Mesendoderm (in vitro differentiated cells): ENCODE measurements around the gene HJV.

Experiments used
- DNase-seq: peaks from one replicate; pipeline ENCODE4 v3.0.0; 2013
- H2AK5ac ChIP-seq: 2 replicates; pipeline ENCODE4 v1.6.1; 2013; ENCODE audit warnings: low read length, inconsistent platforms
- H2BK120ac ChIP-seq: 2 replicates; pipeline ENCODE4 v1.6.1; 2013; ENCODE audit warnings: low read depth, mild to moderate bottlenecking, low read length, moderate library complexity, mixed read lengths
- H2BK15ac ChIP-seq: replicated peaks from 2 replicates; pipeline ENCODE4 v1.6.1; 2013; ENCODE audit warnings: low read depth, mild to moderate bottlenecking, moderate library complexity
- H2BK5ac ChIP-seq: 2 replicates; pipeline ENCODE4 v1.6.1; 2013; ENCODE audit warnings: low read length, inconsistent platforms
- H3K18ac ChIP-seq: 2 replicates; pipeline ENCODE4 v1.6.1; 2013; ENCODE audit warnings: mild to moderate bottlenecking, low read length, mixed read lengths
- H3K23ac ChIP-seq: one replicate; pipeline ENCODE4 v1.6.1; 2013; ENCODE audit warnings: low read length
- H3K27ac ChIP-seq: 2 replicates; pipeline ENCODE4 v1.5.1; 2013; ENCODE audit warnings: low read depth, mild to moderate bottlenecking, inconsistent platforms, low read length, moderate library complexity
- H3K27me3 ChIP-seq: 2 replicates; pipeline ENCODE4 v1.6.1; 2013; ENCODE audit warnings: low read length, control low read depth, mild to moderate bottlenecking, inconsistent platforms; ENCODE audit not compliant: insufficient read depth, poor library complexity
- H3K36me3 ChIP-seq: 2 replicates; pipeline ENCODE4 v1.6.1; 2013; ENCODE audit warnings: low read length, inconsistent platforms; ENCODE audit not compliant: control insufficient read depth, insufficient read depth
- H3K4ac ChIP-seq: one replicate; pipeline ENCODE4 v1.6.1; 2013; ENCODE audit warnings: low read depth, mild to moderate bottlenecking, low read length, moderate library complexity
- H3K4me1 ChIP-seq: 2 replicates; pipeline ENCODE4 v1.6.1; 2013; ENCODE audit warnings: low read depth, low read length, inconsistent platforms; ENCODE audit not compliant: control insufficient read depth
- H3K4me2 ChIP-seq: 2 replicates; pipeline ENCODE4 v1.6.1; 2013; ENCODE audit warnings: low read length
- H3K4me3 ChIP-seq: 2 replicates; pipeline ENCODE4 v1.5.1; 2013; ENCODE audit warnings: mild to moderate bottlenecking, low read length
- H3K56ac ChIP-seq: one replicate; pipeline ENCODE4 v1.6.1; 2013; ENCODE audit warnings: low read length
- H3K79me1 ChIP-seq: 2 replicates; pipeline ENCODE4 v1.6.1; 2013; ENCODE audit warnings: low read length, inconsistent platforms
- H3K79me2 ChIP-seq: 2 replicates; pipeline ENCODE4 v1.6.1; 2013; ENCODE audit warnings: mild to moderate bottlenecking, low read length; ENCODE audit not compliant: control insufficient read depth, insufficient read depth
- H3K9ac ChIP-seq: 2 replicates; pipeline ENCODE4 v1.6.1; 2013; ENCODE audit warnings: low read length, inconsistent platforms
- H4K5ac ChIP-seq: one replicate; pipeline ENCODE4 v1.6.1; 2013; ENCODE audit warnings: low read length
- H4K8ac ChIP-seq: one replicate; pipeline ENCODE4 v1.6.1; 2013; ENCODE audit warnings: low read depth, mild to moderate bottlenecking, control low read depth, low read length, moderate library complexity
- WGBS: extraction: QIAGEN DNeasy Blood & Tissue Kit; methylation state at CpG from one replicate; pipeline ENCODE4 v1.1.7; 2013; ENCODE audit warnings: low lambda C conversion rate, missing lambda C conversion rate; ENCODE audit not compliant: insufficient coverage; ENCODE audit errors: extremely low coverage; 5-methylcytosine and 5-hydroxymethylcytosine counted together
- small RNA-seq: library from polyadenylated mRNA; stranded (forward); fragments of <200 nt; extraction: miRNeasy Mini kit (QIAGEN cat#:217004); gene quantifications from one replicate; pipeline ENCODE3, GENCODE V24; 2013; ENCODE audit not compliant: insufficient read depth

HJV gene

DNA sequence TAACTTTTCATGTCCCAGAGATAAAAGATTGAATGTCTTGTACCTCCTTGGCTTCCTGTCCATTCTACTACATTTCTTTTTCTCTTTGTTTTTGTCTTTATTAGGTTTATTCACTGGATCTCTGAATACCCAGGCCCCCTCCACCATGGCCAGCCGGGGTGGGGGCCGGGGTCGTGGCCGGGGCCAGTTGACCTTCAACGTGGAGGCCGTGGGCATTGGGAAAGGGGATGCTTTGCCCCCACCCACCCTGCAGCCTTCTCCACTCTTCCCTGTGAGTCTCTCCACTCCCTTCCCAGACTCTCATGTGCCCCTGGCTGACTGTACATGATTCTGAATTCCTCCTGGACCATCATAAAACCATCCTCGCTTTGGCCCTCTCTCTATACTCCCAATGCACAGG is 46.8 kb downstream of the HJV start:
- no peak overlapping the region for H2AK5ac ChIP-seq
- no peaks in the 10 kb centered on the region for H3K36me3 ChIP-seq
- no peak overlapping the region for H4K5ac ChIP-seq
- H4K8ac ChIP-seq: no peak overlapping the region
- no peak overlapping the region for H3K4ac ChIP-seq
- no peak for DNase-seq
- H3K23ac ChIP-seq: no peak overlapping the region
- H3K56ac ChIP-seq: no peak overlapping the region
- H3K4me3 ChIP-seq: no peak overlapping the region
- H3K4me1 ChIP-seq: peaks cover 14% of the 10 kb centered on the region
- H3K9ac ChIP-seq: no peak overlapping the region
- H2BK5ac ChIP-seq: no peak overlapping the region
- H3K79me1 ChIP-seq: no peaks in the 10 kb centered on the region
- H2BK15ac ChIP-seq: no peak overlapping the region
- no peaks in the 10 kb centered on the region for H3K79me2 ChIP-seq
- no CpG with 5 or more reads among the region's 7 CpGs for WGBS
- no peaks in the 10 kb centered on the region for H3K27me3 ChIP-seq
- H3K18ac ChIP-seq: no peak overlapping the region
- no peak overlapping the region for H2BK120ac ChIP-seq
- H3K4me2 ChIP-seq: no peak overlapping the region
- H3K27ac ChIP-seq: no peak overlapping the region

- no peak overlapping the region for H4K5ac ChIP-seq
- no peak overlapping the region for H3K23ac ChIP-seq
- H4K8ac ChIP-seq: no peak overlapping the region
- DNase-seq: no peak
- H2BK15ac ChIP-seq: no peak overlapping the region
- no peak overlapping the region for H2BK120ac ChIP-seq
- H2AK5ac ChIP-seq: no peak overlapping the region
- H3K27ac ChIP-seq: no peak overlapping the region
- no peak overlapping the region for H3K56ac ChIP-seq
- no peaks in the 10 kb centered on the region for H3K79me1 ChIP-seq
- H3K4ac ChIP-seq: no peak overlapping the region
- WGBS: no CpG with 5 or more reads among the region's 7 CpGs
- H3K4me3 ChIP-seq: no peak overlapping the region
- H3K79me2 ChIP-seq: no peaks in the 10 kb centered on the region
- H3K27me3 ChIP-seq: no peaks in the 10 kb centered on the region
- no peak overlapping the region for H3K4me2 ChIP-seq
- no peak overlapping the region for H3K18ac ChIP-seq
- H3K4me1 ChIP-seq: no peaks in the 10 kb centered on the region
- no peak overlapping the region for H3K9ac ChIP-seq
- no peak overlapping the region for H2BK5ac ChIP-seq
- H3K36me3 ChIP-seq: no peaks in the 10 kb centered on the region
Observed at GRCh38 chr1:145972580-145972979, 49.0 kb downstream of the HJV start.

Small RNAs within 50 kb of the gene (small RNA-seq; reads per million reads assigned to genes)
- 14.7 reads per million, percentile 89 among the genes with 10 or more reads in this experiment for gene RNVU1-6
